Choroid plexus epithelial cell (primary cell): Measurements from ENCODE around the gene LDAF1.

Experiments
- DNase-seq: peaks from one replicate; pipeline ENCODE4 v3.0.0-alpha.2; 2010; ENCODE audit warnings: low read depth
- H3K4me3 ChIP-seq: 2 replicates; pipeline ENCODE4 v1.5.1; 2011; ENCODE audit warnings: low read depth, mild to moderate bottlenecking, control low read depth, low read length, moderate library complexity
- TF ChIP-seq, protein P1 (sequence below): conservative IDR thresholded peaks from 2 replicates; pipeline ENCODE4 v1.5.1; 2011; ENCODE audit warnings: low read depth, mild to moderate bottlenecking, control low read depth, inconsistent platforms, low read length, moderate library complexity

LDAF1 gene

DNA sequence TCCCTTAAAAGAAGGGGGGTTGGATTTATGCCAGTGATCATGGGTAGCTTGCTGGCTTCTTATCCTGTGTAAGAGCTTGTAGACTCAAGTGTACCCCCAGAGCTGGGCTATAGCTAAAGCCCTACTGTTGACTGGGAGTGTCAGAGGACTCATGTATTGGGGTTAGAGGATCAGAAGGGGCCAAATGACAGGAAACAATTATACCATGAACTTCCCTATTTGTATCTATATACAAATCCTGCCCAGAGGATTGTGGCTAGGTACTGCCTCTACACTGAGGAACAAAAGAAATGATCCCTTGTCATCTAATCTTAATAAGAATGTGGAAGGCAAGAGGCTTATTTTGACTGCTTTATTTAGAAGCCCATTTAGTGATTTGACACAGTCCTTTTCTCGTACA lies 38.6 kb downstream of the LDAF1 start:
- TF ChIP-seq, protein P1, sequence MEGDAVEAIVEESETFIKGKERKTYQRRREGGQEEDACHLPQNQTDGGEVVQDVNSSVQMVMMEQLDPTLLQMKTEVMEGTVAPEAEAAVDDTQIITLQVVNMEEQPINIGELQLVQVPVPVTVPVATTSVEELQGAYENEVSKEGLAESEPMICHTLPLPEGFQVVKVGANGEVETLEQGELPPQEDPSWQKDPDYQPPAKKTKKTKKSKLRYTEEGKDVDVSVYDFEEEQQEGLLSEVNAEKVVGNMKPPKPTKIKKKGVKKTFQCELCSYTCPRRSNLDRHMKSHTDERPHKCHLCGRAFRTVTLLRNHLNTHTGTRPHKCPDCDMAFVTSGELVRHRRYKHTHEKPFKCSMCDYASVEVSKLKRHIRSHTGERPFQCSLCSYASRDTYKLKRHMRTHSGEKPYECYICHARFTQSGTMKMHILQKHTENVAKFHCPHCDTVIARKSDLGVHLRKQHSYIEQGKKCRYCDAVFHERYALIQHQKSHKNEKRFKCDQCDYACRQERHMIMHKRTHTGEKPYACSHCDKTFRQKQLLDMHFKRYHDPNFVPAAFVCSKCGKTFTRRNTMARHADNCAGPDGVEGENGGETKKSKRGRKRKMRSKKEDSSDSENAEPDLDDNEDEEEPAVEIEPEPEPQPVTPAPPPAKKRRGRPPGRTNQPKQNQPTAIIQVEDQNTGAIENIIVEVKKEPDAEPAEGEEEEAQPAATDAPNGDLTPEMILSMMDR, result no peak
- H3K4me3 ChIP-seq, result no peak overlapping the region
- no peak for DNase-seq

DNA sequence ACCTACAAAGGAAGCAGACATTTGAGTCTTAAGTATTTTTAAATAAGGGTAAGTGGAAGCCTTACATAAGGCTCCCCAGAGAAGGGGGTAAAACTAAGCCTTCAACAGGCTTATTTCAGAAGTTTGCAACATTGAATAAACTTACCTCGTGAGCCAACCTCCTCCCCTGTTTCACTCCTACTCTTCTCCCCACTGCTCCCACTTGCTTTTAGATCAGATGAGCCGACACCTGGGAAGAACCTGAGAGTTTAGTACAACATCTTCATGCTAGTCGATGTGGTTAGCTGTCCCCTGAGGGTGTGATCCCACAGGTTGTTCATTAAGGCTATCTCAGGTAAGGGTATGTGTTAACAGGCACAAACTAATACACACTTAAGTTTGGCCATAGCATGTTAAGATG lies 39.1 kb downstream of the LDAF1 start:
- no peak for DNase-seq
- H3K4me3 ChIP-seq, result no peak overlapping the region
- TF ChIP-seq, protein P1, result no peak

DNA sequence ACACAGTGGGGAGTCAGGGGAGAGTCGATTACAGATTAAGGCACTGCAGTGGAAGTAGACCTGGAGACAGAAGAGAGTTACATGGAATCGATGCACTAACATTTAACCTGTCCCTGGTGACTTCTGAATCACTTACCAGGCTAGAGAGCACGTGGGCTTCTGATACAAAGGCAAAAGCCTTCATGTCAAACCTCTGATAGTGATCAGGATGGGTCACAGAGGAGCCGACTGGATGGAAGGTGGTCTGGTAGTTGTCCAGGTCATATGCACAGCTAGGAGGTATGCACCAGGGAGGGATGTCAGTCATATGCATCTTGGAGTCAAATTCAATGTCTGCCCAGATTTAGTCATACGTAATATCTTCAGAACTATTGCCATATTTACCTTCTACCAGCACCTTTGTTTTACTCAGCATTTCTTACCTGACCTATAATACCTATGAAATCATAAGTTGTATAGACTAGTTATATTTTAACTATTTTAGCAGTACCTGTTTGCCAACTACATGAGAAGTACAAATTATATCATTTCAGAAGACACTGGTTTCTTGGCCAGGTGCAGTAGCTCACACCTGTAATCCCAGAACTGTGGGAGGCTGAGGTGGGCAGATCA lies 41.2 kb downstream of the LDAF1 start:
- no peak overlapping the region for H3K4me3 ChIP-seq
- DNase-seq, result no peak
- TF ChIP-seq, protein P1, result no peak

DNA sequence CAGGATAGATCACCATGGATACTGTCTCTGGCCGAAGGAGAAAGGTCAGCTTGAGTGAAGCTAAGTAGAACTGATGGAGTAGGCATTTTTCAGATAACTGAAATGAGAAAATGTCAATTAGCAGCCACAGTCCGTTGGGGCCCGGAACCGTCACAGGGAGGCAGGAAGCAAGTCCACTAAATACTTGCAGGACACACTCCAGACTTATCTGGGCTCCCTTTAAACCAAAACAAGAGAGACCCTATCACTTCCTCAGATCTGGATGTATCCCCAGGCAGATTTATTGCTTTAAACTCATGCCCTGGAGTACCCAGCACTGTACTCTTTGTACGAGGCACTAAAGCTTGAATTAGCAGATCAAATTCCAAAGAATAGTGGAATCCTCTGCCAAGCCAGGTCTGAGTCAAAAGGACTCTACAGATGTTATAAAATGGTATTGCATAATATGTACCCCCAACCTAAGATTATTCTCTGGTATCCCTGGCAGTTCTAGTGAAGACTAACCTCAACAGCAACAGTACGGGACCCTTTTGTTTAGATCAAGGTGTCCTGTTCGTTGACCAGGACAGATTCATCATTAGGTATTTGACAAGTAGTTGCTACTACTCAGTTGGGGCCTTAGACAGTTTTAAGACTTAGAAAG lies 44.8 kb downstream of the LDAF1 start:
- TF ChIP-seq, protein P1, result no peak
- no peak for DNase-seq
- no peak overlapping the region for H3K4me3 ChIP-seq

DNA sequence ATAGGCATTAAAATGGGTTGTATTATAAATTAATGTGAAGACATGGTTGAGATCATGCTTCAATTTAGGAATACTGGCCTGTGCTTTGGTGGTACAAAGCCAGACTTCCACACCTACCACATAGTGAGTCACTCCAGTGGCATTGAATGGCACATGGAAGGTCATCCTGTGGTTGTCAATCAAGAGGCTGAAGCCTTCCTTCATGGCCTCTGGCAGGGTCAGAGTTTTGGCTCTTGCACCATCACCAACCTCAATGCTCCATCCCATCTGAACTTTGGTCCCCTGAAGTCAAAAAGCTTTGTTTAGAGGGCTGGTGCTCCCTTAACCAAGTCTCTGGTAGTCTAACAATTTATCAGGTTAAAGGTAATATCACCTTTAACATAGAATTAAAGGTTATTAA lies 46.8 kb downstream of the LDAF1 start:
- no peak overlapping the region for H3K4me3 ChIP-seq
- DNase-seq, result no peak
- TF ChIP-seq, protein P1, result no peak

DNA sequence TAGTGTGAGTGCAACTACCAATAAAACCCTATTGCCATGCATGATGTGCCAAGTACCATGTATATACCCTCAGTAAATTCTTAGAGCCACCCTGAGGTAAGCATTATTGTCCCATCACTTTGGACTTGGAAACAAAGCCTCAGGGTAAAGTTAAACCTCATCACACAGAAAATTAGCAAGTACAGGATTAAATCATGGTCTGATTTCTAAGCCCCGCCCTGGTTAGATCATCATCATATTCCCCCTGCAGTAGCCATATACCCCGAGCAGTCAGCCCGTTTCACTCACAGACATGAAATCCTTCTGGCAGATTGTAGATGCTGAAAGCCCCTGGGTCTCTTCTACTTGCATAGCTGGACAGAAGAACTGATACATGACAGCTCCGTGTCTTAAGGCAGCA lies 48.1 kb downstream of the LDAF1 start:
- no peak for DNase-seq
- TF ChIP-seq, protein P1, result no peak
- no peak overlapping the region for H3K4me3 ChIP-seq
